ENCODE data around the gene STK33.

STK33 gene

GRCh38 chr11:8387693-8388092, 206.3 kb downstream of the STK33 start:
- peaks cover 3% of the 10 kb centered on the region; the same call in 1 of the 2 replicates for H3F3A ChIP-seq (ENCODE audit: insufficient read depth, low read length)
- H3K27me3 ChIP-seq (replicated peaks; ENCODE audit: insufficient read depth, low read length): no peaks in the 10 kb centered on the region
- H4K20me1 ChIP-seq (ENCODE audit: insufficient read depth, low read length): no peaks in the 10 kb centered on the region
- H3K4me1 ChIP-seq (ENCODE audit: low read length): no peaks in the 10 kb centered on the region
- no peak overlapping the region for H3K27ac ChIP-seq (ENCODE audit: low read length)
- no peak overlapping the region for H3K9ac ChIP-seq (ENCODE audit: low read length)
- H3K9me2 ChIP-seq (replicated peaks; ENCODE audit: insufficient read depth, low read length): no peaks in the 10 kb centered on the region
- no peak for TF ChIP-seq EZH2phosphoT487 (IDR thresholded peaks at IDR 0.05; ENCODE audit: low read length)
- TF ChIP-seq CTCF (IDR thresholded peaks at IDR 0.05; ENCODE audit: low read length): no peak
- TF ChIP-seq EZH2 (optimal IDR thresholded peaks at IDR 0.05; ENCODE audit: low read depth, low read length): no peak
- H3K4me3 ChIP-seq (ENCODE audit: low read length): no peak overlapping the region
- H3K4me2 ChIP-seq (ENCODE audit: low read depth, low read length): no peak overlapping the region
- no peak overlapping the region for H2AFZ ChIP-seq (ENCODE audit: low read length)
- H3K79me2 ChIP-seq (ENCODE audit: low read length): no peaks in the 10 kb centered on the region
- no peaks in the 10 kb centered on the region for H3K36me3 ChIP-seq (replicated peaks; ENCODE audit: insufficient read depth, low read length)
- no peak for DNase-seq
- no peaks in the 10 kb centered on the region for H3K9me3 ChIP-seq (replicated peaks; ENCODE audit: insufficient read depth, low read length)

- Histone ChIP-seq H2AFZ (ENCODE audit: low read length) (no peak overlapping the region), H3K36me3 (replicated peaks; ENCODE audit: insufficient read depth, low read length) (no peaks in the 10 kb centered on the region), H3K4me3 (ENCODE audit: low read length) (no peak overlapping the region), H3K27ac (ENCODE audit: low read length) (no peak overlapping the region), H3K4me1 (ENCODE audit: low read length) (no peaks in the 10 kb centered on the region), H3K4me2 (ENCODE audit: low read depth, low read length) (no peak overlapping the region), H3K27me3 (replicated peaks; ENCODE audit: insufficient read depth, low read length) (no peaks in the 10 kb centered on the region), H3F3A (ENCODE audit: insufficient read depth, low read length) (peaks cover 3% of the 10 kb centered on the region; the same call in 1 of the 2 replicates), H3K9me2 (replicated peaks; ENCODE audit: insufficient read depth, low read length) (no peaks in the 10 kb centered on the region), H4K20me1 (ENCODE audit: insufficient read depth, low read length) (no peaks in the 10 kb centered on the region), H3K9ac (ENCODE audit: low read length) (no peak overlapping the region), H3K9me3 (replicated peaks; ENCODE audit: insufficient read depth, low read length) (no peaks in the 10 kb centered on the region), H3K79me2 (ENCODE audit: low read length) (no peaks in the 10 kb centered on the region)
- DNase-seq: no peak
- TF ChIP-seq EZH2 (optimal IDR thresholded peaks at IDR 0.05; ENCODE audit: low read depth, low read length): no peak
- TF ChIP-seq EZH2phosphoT487 (IDR thresholded peaks at IDR 0.05; ENCODE audit: low read length): no peak
- no peak for TF ChIP-seq CTCF (IDR thresholded peaks at IDR 0.05; ENCODE audit: low read length)
Measured at GRCh38 chr11:8387141-8387540, 206.9 kb downstream of the STK33 start.

- no peak for DNase-seq
- no peaks in the 10 kb centered on the region for H4K20me1 ChIP-seq (ENCODE audit: insufficient read depth, low read length)
- no peak overlapping the region for H2AFZ ChIP-seq (ENCODE audit: low read length)
- no peak overlapping the region for H3K27ac ChIP-seq (ENCODE audit: low read length)
- H3K79me2 ChIP-seq (ENCODE audit: low read length): no peaks in the 10 kb centered on the region
- no peaks in the 10 kb centered on the region for H3K4me1 ChIP-seq (ENCODE audit: low read length)
- no peaks in the 10 kb centered on the region for H3K27me3 ChIP-seq (replicated peaks; ENCODE audit: insufficient read depth, low read length)
- no peaks in the 10 kb centered on the region for H3K9me3 ChIP-seq (replicated peaks; ENCODE audit: insufficient read depth, low read length)
- no peak for TF ChIP-seq CTCF (IDR thresholded peaks at IDR 0.05; ENCODE audit: low read length)
- no peak for TF ChIP-seq EZH2 (optimal IDR thresholded peaks at IDR 0.05; ENCODE audit: low read depth, low read length)
- no peak for TF ChIP-seq EZH2phosphoT487 (IDR thresholded peaks at IDR 0.05; ENCODE audit: low read length)
- H3K36me3 ChIP-seq (replicated peaks; ENCODE audit: insufficient read depth, low read length): no peaks in the 10 kb centered on the region
- H3K9me2 ChIP-seq (replicated peaks; ENCODE audit: insufficient read depth, low read length): no peaks in the 10 kb centered on the region
- H3F3A ChIP-seq (ENCODE audit: insufficient read depth, low read length): peaks cover 3% of the 10 kb centered on the region; the same call in 1 of the 2 replicates
- H3K9ac ChIP-seq (ENCODE audit: low read length): no peak overlapping the region
- no peak overlapping the region for H3K4me2 ChIP-seq (ENCODE audit: low read depth, low read length)
- no peak overlapping the region for H3K4me3 ChIP-seq (ENCODE audit: low read length)
Measured at GRCh38 chr11:8386134-8386864, 207.7 kb downstream of the STK33 start.
